ENCODE data around the gene PRODH2.

Gene PRODH2

DNA sequence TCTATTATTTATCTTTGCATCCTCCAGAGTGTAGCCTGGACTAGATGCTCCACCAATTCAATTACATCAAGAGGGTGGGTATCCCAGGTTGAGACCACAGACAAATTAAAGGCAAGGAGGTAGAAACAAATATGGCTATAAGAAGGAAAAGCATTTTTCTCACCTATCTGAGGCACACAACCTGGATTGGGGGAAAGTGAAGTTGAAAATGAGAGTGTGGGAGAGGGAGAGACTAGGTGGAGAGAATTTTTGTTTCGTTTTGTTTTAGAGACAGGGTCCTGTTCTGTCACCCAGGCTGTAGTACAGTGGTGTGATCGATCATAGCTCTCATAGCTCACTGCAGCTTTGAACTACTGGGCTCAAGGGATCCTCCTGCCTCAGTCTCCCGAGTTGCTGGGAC is 5.8 kb upstream of the PRODH2 start:
- TF ChIP-seq, protein P1, sequence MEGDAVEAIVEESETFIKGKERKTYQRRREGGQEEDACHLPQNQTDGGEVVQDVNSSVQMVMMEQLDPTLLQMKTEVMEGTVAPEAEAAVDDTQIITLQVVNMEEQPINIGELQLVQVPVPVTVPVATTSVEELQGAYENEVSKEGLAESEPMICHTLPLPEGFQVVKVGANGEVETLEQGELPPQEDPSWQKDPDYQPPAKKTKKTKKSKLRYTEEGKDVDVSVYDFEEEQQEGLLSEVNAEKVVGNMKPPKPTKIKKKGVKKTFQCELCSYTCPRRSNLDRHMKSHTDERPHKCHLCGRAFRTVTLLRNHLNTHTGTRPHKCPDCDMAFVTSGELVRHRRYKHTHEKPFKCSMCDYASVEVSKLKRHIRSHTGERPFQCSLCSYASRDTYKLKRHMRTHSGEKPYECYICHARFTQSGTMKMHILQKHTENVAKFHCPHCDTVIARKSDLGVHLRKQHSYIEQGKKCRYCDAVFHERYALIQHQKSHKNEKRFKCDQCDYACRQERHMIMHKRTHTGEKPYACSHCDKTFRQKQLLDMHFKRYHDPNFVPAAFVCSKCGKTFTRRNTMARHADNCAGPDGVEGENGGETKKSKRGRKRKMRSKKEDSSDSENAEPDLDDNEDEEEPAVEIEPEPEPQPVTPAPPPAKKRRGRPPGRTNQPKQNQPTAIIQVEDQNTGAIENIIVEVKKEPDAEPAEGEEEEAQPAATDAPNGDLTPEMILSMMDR (IDR thresholded peaks at IDR 0.05): no peak
- no peaks in the 10 kb centered on the region for H3K9me3 ChIP-seq

GRCh38 chr19:35816846-35817245 is 4.2 kb upstream of the PRODH2 start:
- no peaks in the 10 kb centered on the region for H3K4me1 ChIP-seq (ENCODE audit: control insufficient read depth in 1 of 2, insufficient read depth in 1 of 2, low read depth in 1 of 2, low read length in 1 of 2)
- no peaks in the 10 kb centered on the region for H3K36me3 ChIP-seq
- no peak overlapping the region for H3K27ac ChIP-seq
- H3K27me3 ChIP-seq: peaks cover 47% of the 10 kb centered on the region
- no peak overlapping the region for H3K4me3 ChIP-seq (ENCODE audit: low read depth in 1 of 2, low read length in 1 of 2)
- TF ChIP-seq, protein P1 (IDR thresholded peaks at IDR 0.05): no peak
- no peaks in the 10 kb centered on the region for H3K9me3 ChIP-seq

More for the DNA sequence above, 5.8 kb upstream of the PRODH2 start:
- H3K4me3 ChIP-seq (ENCODE audit: low read depth in 1 of 2, low read length in 1 of 2): no peak overlapping the region
- peaks cover 47% of the 10 kb centered on the region for H3K27me3 ChIP-seq
- no peaks in the 10 kb centered on the region for H3K36me3 ChIP-seq
- no peaks in the 10 kb centered on the region for H3K4me1 ChIP-seq (ENCODE audit: control insufficient read depth in 1 of 2, insufficient read depth in 1 of 2, low read depth in 1 of 2, low read length in 1 of 2)
- no peak overlapping the region for H3K27ac ChIP-seq

DNA sequence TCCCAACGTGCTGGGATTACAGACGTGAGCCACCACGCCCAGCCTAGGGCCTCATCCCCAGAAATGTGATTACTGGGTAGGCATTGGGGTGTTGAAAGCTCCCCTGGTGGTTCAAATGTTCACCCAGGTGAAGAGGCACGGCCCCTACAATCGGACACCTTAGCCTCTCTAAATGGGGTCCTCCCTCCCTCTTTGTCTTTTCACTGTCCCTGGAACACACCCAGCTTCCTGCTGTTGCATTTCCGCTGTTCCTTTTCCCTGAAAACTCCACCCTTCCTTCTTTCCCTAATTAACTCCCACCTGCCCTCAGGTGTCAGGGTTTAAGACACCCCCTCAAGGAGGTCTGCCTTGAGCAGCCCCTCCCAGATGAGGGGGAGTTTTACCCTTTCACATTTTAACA is 3.6 kb upstream of the PRODH2 start:
- no peak overlapping the region for H3K4me3 ChIP-seq (ENCODE audit: low read depth in 1 of 2, low read length in 1 of 2)
- H3K4me1 ChIP-seq (ENCODE audit: control insufficient read depth in 1 of 2, insufficient read depth in 1 of 2, low read depth in 1 of 2, low read length in 1 of 2): no peaks in the 10 kb centered on the region
- TF ChIP-seq, protein P1 (IDR thresholded peaks at IDR 0.05): no peak
- no peaks in the 10 kb centered on the region for H3K9me3 ChIP-seq
- H3K27ac ChIP-seq: no peak overlapping the region
- H3K27me3 ChIP-seq: peaks cover 47% of the 10 kb centered on the region
- no peaks in the 10 kb centered on the region for H3K36me3 ChIP-seq

- H3K4me1 ChIP-seq (ENCODE audit: control insufficient read depth in 1 of 2, insufficient read depth in 1 of 2, low read depth in 1 of 2, low read length in 1 of 2): peaks cover 7 to 9% of the 10 kb centered on the region in 2 experiments
- H3K9me3 ChIP-seq: no peaks in the 10 kb centered on the region
- no peak overlapping the region for H3K27ac ChIP-seq
- peaks cover 31% of the 10 kb centered on the region for H3K27me3 ChIP-seq
- no peaks in the 10 kb centered on the region for H3K36me3 ChIP-seq
- TF ChIP-seq, protein P1 (IDR thresholded peaks at IDR 0.05): no peak
- no peak overlapping the region for H3K4me3 ChIP-seq (ENCODE audit: low read depth in 1 of 2, low read length in 1 of 2)
These were observed 622 bp upstream of the PRODH2 start for GRCh38 chr19:35813043-35813890.

DNA sequence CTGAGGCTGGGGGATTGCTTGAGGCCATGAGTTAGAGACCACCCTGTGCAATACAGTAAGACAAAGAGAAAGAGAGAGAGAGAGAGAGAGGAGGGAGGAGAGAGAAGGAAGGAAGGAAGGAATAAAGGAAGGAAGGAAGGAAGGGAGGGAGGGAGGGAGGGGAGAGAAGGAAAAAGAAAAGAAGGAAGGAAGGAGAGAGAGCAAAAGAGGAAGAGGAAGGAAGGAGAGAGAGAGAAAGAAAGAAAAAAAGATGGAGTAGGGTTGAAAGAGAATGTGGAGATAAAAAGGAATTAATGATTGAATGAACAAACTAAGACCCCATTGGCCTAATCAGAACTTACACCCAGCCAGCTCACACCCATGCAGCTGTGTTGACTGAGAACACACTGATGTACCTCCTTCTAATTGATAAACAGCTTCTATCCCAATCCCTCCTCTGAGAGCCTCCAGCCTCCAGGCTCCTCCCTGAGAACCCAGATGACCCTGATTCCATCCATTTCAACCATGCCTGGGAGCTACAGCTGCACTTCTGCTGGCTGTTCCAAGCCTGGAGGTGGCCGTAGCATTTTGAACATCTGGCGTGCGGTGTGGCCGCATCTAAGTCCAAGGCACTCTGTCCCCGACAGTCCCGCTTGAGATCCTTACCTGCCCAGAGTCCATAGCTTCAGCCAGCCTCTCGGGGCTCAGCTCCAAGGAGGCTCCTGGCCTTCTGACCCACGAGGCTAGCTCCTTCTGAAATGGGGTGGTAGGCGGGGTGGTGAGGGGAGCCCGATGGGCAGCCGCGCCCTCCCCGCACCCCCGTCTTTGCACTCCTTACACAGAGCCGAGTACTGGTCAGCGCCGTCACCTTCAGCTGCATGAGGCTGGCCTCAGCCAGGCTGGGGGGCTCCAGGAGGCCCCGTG is 1.1 kb downstream of the PRODH2 start:
- no peak overlapping the region for H3K27ac ChIP-seq
- TF ChIP-seq, protein P1 (IDR thresholded peaks at IDR 0.05): no peak
- no peaks in the 10 kb centered on the region for H3K36me3 ChIP-seq
- peaks cover 17 to 18% of the 10 kb centered on the region in 2 experiments for H3K4me1 ChIP-seq (ENCODE audit: control insufficient read depth in 1 of 2, insufficient read depth in 1 of 2, low read depth in 1 of 2, low read length in 1 of 2)
- peaks cover 20% of the 10 kb centered on the region for H3K27me3 ChIP-seq
- H3K4me3 ChIP-seq (ENCODE audit: low read depth in 1 of 2, low read length in 1 of 2): no peak overlapping the region
- no peaks in the 10 kb centered on the region for H3K9me3 ChIP-seq

Data from neutrophil (primary cell).